Activated CD4-positive, alpha-beta T cell treated with anti-CD3 and anti-CD28 coated beads, Interleukin-2, Interleukin-4, amounts not matched to agents 100 ng/mL and 50 ng/mL, durations not matched to agents 16 hours and 8 hours (primary cell): Measurements from ENCODE around the gene ARID5A.
A peak's percentile ranks its signal among the peaks of the same experiment; 100 is the strongest.

Source experiments
- DNase-seq: peaks from one replicate; pipeline ENCODE4 v3.0.0-alpha.2; 2020; ENCODE audit warnings: low spot score

The ARID5A gene

DNA sequence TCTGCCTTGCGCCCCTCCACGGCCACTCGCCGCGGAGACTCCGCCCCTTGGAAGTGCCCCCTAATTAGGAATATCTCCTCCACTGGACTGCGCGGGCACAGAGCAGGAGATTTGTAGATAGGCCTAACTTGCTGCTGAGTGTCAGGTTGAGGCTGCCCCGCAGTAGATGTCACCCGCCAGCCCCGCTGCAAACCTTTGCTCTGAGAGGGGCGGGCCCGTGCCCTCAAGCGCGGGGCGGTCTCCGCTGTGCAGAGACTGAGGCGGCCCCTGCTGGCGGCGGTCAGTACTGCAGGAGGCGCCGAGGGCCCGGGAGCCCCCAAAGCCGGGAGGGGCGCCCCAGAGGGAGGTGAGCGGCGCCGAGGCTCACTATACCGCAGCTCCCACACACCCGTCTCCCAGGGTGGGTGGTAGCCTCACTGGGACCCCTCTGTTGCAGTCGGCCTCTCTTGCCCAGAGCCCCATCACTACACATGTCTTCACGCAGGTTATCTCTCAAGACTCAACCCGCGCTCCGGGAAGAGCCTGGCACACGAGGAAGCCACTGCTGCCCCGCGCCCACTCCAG lies 28.5 kb upstream of the ARID5A start:
- peak; percentile 83 for DNase-seq

DNA sequence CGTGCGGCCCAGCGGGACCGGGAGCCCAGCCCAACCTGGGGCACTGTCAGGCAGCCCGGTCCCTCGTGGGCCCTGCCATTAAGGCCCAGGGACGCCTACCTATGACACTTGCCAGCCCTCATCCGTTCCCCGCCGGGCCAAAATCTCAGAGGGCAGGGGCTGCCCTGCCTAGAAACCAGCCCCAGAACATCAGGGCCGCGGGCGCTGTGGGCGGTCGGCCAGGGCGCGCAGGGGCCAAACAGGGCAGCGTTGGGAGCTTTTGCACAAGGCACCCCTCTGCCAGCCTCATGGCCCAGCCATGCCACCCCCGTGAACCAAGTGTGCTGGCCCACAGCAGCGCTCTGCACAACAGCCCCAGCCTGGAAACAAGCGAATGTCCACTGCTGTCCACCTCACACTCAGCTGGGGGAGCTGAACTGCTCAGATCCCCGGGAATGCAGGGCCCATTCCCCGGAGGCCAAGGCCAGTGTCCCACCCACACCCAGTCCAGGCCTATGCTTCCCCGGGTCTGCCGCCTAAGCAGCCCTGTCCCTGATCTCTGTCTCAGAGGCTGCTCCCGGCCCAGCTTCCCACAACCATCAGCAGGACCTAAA lies 27.9 kb upstream of the ARID5A start:
- DNase-seq: no peak

DNA sequence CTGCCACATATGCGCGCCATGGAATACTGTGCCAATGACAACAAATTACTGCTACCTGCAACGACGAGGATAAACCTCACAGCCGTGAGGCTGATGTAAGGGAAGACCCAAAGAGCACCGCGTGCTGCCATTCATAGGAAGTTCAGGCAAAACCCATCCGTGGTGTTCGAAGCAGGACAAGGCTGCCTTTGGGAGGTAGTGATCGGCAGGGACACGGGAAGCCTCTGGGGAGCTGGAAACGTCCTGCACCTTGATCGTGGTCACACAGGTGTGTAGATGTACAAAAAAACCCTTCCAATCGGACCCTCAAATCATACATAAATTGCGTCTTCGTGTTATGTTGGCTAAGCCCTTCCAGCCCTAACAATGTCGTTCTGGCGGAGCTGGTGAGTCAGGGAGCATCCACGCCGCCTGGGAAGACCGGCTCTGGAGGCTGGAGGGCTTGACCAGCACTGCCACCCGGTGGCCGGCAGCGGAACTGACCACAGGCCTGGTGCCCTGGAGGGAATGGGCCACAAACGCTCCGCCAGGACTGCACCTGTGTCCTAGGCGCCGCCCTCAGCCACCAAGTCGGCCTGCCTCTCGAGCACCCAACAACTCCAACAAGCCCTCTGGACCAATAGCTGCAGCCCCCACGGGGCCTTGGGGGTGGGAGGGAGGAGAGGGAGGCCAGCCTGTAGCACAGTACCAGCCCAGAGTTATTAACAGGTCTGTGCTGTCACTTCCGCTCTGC lies 27.3 kb upstream of the ARID5A start:
- peak; percentile 80 for DNase-seq

DNA sequence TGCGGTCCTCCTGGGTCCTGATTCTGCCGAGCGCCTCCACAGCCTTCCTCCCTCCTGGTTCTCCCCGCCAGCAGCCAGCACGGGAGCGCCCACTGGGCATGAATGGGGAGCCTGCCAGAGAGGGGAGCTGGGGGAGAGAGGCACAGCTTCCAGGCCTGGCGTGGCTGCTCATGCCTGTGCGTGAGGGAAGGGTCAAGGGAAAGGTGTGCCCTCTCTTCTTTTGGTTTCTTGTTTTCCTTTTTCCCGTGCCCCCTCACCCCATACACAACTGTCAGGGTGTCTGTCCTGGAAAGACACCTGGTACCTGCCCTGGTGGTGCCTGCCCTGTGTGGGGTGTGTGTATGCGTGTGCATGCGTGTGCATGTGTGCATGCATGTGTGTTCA lies 26.7 kb upstream of the ARID5A start:
- no peak for DNase-seq

DNA sequence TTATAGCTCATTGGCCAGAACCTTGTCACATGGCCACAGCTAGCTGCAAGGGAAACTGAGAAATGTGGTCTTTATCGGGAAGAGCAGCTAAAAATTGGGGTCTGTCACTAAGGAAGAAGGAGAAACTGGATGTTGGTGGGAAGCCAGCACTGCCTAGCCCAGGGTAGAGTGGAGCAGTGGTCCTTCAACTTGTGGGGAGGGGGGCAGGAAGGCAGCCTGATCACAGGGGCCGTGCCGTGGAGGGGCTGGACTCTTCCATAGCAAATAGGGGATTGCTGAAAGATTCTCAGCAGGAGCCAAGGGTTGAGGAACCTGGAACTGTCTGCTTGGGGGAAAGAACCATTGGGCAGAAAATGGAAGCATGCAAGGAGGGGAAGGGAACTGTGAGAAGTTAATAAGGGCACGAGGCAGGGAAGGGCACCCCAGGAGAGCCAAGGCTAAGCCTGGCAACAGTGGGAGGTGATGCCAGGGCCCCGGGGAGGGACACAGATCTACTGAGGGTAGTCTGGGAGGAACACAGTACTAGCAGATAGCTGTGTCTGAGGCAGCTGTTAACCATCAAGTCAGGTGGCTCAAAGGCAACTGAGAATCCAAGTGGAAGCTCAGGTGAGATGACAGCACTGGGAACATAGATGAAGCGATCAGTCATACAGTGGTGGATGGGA lies 25.5 kb upstream of the ARID5A start:
- DNase-seq: no peak

DNA sequence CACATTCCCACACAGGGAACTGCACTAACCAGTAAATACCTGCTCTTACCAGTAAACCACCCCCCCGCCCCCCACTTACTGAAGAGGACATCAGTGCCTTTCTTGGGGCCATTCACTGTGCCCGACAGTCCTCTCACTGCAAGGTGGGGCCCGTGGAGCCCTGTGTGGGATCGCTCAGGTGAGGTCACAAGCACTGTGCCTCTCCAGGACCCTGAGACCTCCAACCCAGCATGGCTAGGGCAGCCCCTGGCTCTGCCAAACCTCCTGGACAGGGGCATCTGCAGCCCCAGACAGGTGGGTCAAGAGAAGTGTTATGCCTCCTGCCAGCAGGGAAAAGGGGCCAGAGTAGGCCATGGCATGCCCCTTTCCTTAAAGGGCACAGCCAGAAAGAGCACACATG lies 24.7 kb upstream of the ARID5A start:
- no peak for DNase-seq

DNA sequence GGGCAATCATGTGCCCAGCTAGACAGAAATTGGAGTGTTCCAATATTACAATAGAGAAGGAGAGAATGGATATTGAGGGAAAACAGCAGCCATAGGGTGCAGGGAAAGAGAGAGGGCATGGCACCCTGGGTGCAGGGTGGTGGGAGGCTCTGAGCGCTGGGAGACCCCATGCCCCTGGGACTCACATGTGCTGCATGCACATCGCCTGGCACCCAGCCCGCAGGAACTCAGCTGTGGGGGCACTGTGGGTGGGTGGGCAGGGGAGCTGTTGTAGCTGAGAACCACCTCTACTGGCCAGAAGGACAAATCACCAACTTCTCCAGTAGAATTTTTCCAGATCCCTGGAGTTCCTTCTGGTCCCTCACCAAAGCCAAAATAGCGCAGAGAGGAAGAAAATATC lies 24.2 kb upstream of the ARID5A start:
- no peak for DNase-seq

DNA sequence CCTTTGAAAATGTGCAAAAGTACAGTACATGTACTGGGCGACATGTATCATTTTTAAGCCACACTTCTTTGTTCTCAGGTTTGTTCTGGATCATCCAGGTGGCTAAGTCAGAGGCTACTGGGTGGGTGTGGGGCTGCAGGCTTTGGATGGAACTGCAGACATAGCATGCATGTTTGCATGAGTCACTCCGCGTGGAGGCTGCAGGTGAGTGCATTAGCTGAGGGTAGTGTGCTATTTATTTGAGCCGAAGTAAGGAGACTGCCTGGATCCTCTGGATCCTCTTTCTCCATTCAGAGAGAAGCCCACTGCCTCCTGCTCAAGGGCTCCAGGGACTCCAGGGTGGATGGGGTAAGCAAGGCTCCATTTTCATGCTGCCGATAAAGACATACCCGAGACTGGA lies 22.0 kb upstream of the ARID5A start:
- no peak for DNase-seq

DNA sequence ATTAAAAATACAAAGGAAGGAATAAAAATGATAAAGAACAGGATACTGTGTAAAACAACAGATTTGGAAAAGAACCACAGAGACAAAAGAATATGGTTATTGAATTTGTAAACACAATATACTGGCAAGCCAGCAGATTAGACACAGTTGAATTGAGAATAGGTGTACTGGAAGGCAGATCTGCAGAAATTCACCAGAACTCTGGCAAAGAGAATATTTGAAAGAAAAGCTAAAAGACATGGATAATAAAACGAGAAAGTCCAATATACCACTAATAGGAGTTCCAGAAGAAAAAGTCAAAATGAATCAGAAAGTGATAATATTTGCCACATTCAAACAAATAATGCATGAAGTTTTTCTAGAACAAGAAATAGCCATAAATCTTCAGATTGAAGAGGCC lies 19.5 kb upstream of the ARID5A start:
- DNase-seq: no peak

DNA sequence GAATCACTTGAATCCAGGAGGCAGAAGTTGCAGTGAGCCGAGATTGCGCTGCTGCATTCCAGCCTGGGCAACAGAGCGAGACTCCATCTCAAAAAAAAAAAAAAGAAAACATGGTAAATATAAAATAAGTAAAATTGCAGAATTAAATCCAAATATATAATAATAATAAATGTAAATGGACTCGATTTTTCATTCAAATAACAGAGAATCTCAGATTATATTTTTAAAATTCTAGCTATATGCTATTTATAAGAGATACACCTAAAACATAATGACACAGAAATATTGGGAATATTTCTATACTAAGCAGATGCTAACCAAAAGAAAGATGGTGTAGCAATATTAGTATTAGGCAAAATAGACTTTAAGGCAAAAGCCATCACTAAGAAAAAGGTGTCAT lies 16.3 kb upstream of the ARID5A start:
- DNase-seq: no peak

DNA sequence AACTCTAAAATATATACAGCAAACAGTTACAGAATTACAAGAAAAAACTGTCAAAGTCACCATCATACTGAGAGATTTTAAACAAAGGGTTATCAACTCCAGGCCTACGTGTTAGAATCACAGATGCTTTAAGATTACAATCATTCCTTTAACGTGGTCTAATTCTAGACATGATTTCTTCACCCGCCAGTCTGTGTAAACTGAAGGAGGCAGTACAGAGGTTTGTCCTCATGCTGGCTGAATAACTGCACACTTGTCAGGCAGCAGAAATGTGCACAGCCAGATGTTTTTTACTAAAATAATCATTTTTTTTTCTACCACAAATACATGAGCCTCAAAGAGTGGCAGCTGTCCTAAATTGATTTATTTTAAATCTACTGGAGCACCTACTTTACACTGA lies 15.9 kb upstream of the ARID5A start:
- DNase-seq: no peak

DNA sequence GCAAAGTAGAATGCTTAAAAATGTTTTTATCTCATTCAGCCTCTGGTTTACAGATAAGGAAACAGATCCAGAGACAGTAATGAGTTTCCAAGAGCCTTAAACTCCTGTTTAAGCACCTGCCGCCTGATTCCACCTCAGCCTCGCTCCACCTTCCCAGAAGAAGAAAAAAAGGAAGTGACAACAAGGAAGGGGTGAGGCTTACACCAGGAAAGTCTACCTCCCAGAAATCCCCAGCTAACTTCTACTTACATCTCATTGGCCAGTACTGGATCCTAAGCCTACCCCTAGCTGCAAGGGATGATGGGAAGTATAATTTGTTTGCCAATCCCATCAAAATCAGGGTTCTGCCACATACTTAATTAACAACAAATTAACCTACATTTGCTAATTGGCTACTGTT lies 15.3 kb upstream of the ARID5A start:
- DNase-seq: no peak

DNA sequence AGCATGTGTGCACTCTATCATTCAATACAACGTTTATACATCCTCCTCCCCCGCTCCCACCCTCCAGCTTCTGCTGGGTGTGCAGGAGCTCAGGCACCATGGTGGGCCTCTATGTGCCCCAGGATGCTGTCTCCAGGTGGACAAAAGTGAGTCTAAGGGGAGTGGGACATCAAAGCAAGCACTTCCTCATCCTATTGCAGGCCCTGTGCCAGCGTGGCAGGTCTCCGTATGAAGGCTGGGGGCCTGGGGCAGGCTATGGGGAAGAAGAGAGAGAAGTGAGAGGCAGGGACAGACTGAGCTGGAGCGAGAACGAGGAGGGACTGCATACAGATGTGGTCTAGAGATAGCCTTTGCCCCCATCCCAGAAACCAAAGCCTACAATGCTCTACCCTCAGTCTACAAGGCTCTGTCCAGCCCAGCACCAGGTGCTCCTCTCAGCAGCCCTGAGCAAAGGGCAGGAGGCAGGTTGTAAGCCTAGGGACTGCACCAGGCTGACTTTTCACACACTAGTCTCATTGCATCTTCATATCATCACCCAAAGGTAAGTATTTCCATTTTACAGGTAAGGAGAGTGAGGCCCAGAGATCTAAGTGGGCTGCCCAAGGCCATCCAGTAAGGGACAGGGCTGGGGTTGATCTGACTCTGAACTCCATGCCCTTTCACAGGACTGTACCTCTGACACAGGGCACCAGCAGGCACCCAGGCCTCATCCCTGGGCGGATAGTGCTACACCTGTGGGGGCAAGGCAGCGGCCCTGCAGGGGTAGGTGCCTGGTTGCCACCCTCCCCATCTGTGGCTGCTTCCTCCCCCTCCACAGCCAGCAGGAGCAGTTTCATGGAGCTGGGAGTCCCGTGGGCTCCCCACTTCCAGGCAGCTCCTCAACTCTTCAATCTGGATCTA lies 14.0 kb upstream of the ARID5A start:
- DNase-seq: no peak

DNA sequence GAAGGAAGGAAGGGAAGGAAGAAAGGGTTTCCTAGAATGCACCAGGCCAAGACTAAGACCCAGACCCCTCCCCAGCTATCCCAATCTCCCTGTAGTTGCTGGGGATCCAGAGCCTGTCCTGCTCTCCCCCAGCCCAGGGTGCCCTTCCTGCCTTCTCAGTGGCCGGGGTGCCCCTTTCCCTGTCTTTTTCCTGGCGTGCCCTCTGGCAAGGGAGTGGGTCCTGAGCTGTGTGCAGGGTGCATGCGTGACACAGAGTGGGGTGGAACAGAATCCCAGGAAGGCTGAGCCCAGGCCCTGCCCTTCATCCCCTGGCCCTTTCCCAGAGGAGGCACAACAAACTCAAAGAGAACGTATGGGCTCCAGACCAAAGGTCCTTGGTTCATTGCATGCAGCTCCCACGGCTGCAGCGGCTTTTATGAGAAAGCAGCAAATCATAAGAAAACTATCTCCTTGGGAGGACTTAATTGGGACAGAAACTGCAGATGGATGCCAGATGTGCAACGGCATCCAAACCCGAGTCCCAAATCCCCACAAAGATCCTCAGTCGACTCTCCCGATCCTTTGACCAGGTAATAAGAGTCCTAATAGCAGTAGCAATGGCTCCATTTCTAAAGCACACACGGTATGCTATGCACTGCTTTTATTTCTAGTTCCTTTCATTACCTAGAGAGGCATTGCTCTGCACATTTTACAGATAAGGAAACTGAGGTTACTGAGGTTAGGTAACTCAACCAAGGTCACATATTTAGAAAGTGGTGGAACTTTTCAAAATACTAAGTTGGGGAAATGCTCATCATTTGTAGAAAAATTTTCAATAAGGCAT lies 12.7 kb upstream of the ARID5A start:
- DNase-seq: no peak

DNA sequence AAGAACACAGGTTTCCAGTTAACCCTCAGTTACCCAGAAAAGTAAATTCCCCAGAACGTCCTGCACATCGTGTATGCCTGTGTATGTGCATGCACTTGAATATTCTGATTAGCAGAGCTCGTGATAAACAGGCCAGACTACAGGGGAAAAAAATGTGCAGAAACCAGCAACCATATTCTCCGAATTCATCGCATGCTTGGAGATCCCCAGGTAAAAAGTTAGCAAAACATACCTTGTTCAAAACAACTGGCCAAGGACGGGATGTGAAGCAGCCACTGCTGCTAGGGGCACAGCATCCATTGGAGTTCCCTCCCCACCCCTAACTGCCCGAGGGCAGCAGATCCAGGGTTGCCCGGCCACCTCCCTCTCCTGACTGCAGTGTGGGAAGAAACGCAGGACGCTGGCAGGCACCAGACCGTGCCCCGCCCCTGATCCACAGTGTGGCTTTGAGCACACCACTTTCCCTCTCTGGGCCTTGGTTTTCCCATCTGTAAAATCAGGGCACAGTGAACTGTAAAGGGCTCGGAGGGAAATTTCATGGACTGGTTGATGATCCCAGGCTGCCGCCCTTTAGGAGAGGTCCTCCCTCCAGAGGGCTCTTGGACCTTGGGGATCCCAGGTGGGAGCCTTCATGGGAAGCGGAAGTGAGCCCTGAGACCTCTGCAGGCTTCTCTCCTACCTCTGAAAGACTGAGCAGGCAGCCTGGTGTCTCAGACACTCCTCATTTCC lies 11.9 kb upstream of the ARID5A start:
- DNase-seq: peak; percentile 90

DNA sequence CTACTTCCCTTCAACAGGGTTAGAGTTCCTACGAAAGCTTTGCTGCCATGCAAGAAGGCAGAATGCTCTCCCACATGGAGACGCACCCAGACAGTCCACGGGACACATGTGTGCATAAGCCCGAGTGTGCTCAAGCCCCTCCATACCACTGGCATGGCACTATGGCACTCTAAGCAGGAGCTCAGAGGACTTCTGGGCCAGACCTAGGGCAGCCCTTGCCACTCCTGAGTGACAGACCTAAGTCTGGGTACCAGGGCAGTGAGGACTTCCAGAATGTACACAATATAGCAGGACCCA lies 11.4 kb upstream of the ARID5A start:
- no peak for DNase-seq

DNA sequence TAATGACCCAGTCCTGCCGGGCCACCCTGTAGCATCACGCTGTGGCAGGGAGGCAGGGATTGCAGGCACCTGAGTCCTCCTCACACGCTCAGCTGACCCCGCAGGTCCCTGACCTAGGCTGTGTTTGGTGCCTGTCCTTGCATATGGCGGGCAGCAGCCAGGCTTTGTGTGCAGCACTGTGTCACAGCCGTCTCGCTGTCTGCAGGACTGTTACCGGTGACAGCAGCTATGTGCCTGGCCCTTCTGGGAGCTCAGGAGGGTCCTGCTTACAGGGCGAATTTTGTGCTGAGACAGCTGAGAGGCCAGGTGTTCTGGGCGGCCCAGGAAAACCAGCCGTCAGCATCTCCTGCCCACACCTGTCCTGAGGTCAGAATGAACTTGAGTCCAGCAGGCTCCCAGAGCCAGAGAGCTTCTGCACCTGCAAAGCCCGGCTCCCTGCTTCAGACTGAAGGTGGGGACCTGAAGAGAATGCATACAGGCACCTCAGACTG lies 10.4 kb upstream of the ARID5A start:
- no peak for DNase-seq

DNA sequence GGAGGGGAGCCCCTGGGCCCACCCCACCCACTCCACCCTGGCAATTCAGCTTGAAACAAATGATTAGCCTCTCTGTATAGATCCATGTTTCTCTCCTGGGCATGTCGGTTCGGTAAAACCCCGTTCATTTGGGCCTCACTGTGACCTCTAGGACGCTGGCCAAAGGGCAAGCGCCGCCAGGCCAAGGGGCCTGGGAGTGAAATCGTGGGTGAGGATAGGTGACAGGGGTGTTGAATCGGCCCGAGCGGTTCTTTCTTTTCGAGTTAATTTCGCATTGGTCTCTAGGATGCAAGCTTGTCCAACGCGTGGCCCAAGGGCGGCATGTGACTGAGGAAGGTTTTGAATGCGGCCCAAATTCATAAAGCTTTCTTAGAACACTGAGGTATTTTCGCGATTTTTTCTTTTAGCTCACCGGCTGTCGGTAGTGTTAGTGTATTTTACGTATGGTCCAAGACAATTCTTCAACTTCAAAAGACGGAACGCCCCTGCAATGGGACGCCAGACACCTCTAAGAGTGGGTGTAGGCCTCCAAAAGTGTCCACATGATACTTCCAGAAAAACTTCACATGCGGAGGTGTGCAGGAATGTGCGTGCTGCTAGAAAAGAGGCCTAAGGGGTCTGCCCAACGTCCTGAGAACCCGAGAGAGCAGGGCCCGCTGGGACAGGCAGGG lies 9.8 kb upstream of the ARID5A start:
- no peak for DNase-seq

DNA sequence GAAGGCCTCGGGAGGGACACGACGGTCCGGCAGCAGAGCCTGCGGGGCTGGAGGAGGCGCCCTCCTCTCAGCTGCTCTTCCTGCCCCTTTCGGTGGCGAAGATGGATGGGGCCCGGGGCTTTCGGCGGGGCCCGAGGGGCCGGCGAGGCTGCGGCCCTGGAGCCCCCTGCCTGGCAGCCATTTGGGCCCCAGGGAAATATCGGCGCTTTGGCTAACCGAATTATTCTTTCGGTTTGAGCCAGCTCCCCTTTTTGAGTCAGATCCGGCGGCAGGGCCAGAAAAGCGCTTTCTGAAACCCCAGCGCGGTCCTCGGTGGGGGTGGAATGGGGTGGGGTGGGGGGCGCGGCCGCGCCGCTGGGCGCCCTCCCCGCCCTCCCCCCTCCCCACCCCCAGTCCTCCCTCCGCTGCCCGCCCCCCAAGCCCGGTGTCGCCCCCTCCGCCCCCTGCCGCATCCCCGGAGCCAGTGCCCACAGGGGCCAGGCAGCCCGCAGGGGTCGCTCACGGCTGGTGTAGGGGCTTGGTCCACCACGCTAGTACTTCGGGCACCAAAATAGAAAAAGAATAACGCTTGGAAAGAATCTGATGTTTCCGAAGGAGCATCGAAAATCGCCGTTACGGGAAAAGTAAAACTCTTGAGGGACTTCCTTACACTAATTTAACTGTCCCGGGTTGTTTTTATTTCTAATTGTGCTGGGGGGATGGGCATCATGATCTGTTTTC lies 9.1 kb upstream of the ARID5A start:
- DNase-seq: peak; percentile 92
